Measurements from ENCODE around the gene CPN2. TPM values are rescaled to one million over a fixed set of nuclear protein-coding genes. Genes with fewer than 3 reads are reported as not detected.

The CPN2 gene
- total and polyA plus RNA-seq, 10 of the 15 experiments (the other 5 are each of a cell fraction or from before 2014, with no cell fraction given) = not detected

DNA sequence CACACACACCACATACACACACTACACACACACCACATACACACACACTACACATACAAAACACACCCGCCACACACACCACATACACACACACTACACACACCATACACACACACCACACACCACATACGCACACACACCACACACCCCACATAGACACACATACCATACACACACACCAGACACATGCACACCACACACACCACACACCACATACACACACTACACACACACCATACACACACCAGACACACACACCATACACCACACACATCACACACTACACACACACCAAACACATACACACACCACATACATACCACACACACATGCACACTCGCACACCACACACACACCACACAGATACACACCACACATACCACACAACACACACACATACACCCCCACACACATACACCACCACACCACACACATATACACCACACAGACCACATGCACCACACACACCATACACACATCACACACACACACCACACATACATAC is 26.3 kb downstream of the CPN2 start:
- FAIRE-seq = no peak
- in situ Hi-C loops (cut with MboI) = no loop called here
- Histone ChIP-seq H2AFZ (ENCODE audit: control insufficient read depth, low read depth, low read length) (no peak overlapping the region), H3K4me3 (no peak overlapping the region), H3K9ac (ENCODE audit: control insufficient read depth, insufficient read depth, low read length) (no peak overlapping the region), H4K20me1 (ENCODE audit: control insufficient read depth, insufficient read depth) (no peaks in the 10 kb centered on the region), H3K27me3 (replicated peaks in 1 of 2; ENCODE audit: control insufficient read depth in 2 of 2, insufficient read depth in 2 of 2, low read length in 1 of 2) (no peaks in the 10 kb centered on the region), H3K36me3 (ENCODE audit: control insufficient read depth in 2 of 2, insufficient read depth in 2 of 2, low read length in 1 of 2) (no peaks in the 10 kb centered on the region), H3K27ac (ENCODE audit: control insufficient read depth, insufficient read depth) (no peak overlapping the region), H3K79me2 (ENCODE audit: control insufficient read depth, insufficient read depth, low read length) (no peaks in the 10 kb centered on the region), H3K4me2 (ENCODE audit: control insufficient read depth, insufficient read depth) (no peak overlapping the region), H3K9me3 (replicated peaks; ENCODE audit: control insufficient read depth, insufficient read depth, low read length) (peaks cover 3% of the 10 kb centered on the region; the same call in 2 of the 3 replicates), H3K4me1 (ENCODE audit: control insufficient read depth, insufficient read depth, low read length) (peaks cover 3% of the 10 kb centered on the region; the same call in 1 of the 2 replicates)
- ATAC-seq = no peak
- intact Hi-C loops (cut with micrococcal nuclease; ENCODE audit: unreplicated experiment) = no loop called here
- SMC1A ChIA-PET (ENCODE audit: uncharacterized antibody, unreplicated experiment) = no interaction called here
- no TSS peak for BruUV-seq (replicated peaks)
- peak; percentile 49 for TF ChIP-seq NR2C2 (IDR thresholded peaks at IDR 0.05; ENCODE audit: borderline replicate concordance, control insufficient read depth, insufficient read length, low read depth)
- no peak for TF ChIP-seq MYC (IDR thresholded peaks at IDR 0.05; ENCODE audit: insufficient read depth, insufficient read length, insufficient replicate concordance, low read length, severe bottlenecking)
- no peak for TF ChIP-seq ESRRA (IDR thresholded peaks at IDR 0.05; ENCODE audit: low read length)
- TF ChIP-seq RUNX3 (IDR thresholded peaks at IDR 0.05; ENCODE audit: low read length) = peak; percentile 5
- DNase-seq (ENCODE audit: low read depth, low spot score) = no peak
- POLR2A ChIA-PET = no interaction called here
- RAD21 ChIA-PET (ENCODE audit: unreplicated experiment) = interaction anchor here (1.0 kb wide), 1 partner anchor 9 kb away, joined by 4 read pairs; no protein-coding TSS in a partner anchor
- WGBS (ENCODE audit: insufficient coverage, insufficient replicate concordance, low lambda C conversion rate, missing lambda C conversion rate) = 83% methylated on average over 3 of the region's 3 CpGs
- CTCF ChIA-PET = interaction anchor here (1.1 kb wide), 1 partner anchor 9 kb away, joined by 4 read pairs; no protein-coding TSS in a partner anchor

GRCh38 chr3:194323785-194324735 is 27.1 kb downstream of the CPN2 start:
- peaks cover 6% of the 10 kb centered on the region; the same call in 2 of the 3 replicates for H3K9me3 ChIP-seq (replicated peaks; ENCODE audit: control insufficient read depth, insufficient read depth, low read length)
- RAD21 ChIA-PET (ENCODE audit: unreplicated experiment) = interaction anchor here (1.0 kb wide), 1 partner anchor 9 kb away, joined by 4 read pairs; no protein-coding TSS in a partner anchor
- SMC1A ChIA-PET (ENCODE audit: uncharacterized antibody, unreplicated experiment) = no interaction called here
- 24% methylated on average over 39 of the region's 39 CpGs for WGBS (ENCODE audit: insufficient coverage, insufficient replicate concordance, low lambda C conversion rate, missing lambda C conversion rate)
- FAIRE-seq (no peak), ATAC-seq (peak; percentile 89), DNase-seq (ENCODE audit: low read depth, low spot score) (no peak)
- no TSS peak for BruUV-seq (replicated peaks)
- no peak overlapping the region for H3K9ac ChIP-seq (ENCODE audit: control insufficient read depth, insufficient read depth, low read length)
- CTCF ChIA-PET = interaction anchor here (1.3 kb wide), 1 partner anchor 8 kb away, joined by 6 read pairs; no protein-coding TSS in a partner anchor
- peak overlapping the region; percentile 56 for H2AFZ ChIP-seq (ENCODE audit: control insufficient read depth, low read depth, low read length)
- H3K79me2 ChIP-seq (ENCODE audit: control insufficient read depth, insufficient read depth, low read length) = no peaks in the 10 kb centered on the region
- in situ Hi-C loops (cut with MboI) = no loop called here
- no peaks in the 10 kb centered on the region for H3K36me3 ChIP-seq (ENCODE audit: control insufficient read depth in 2 of 2, insufficient read depth in 2 of 2, low read length in 1 of 2)
- POLR2A ChIA-PET = no interaction called here
- H3K27me3 ChIP-seq (replicated peaks in 1 of 2; ENCODE audit: control insufficient read depth in 2 of 2, insufficient read depth in 2 of 2, low read length in 1 of 2) = no peaks in the 10 kb centered on the region
- H4K20me1 ChIP-seq (ENCODE audit: control insufficient read depth, insufficient read depth) = no peaks in the 10 kb centered on the region
- intact Hi-C loops (cut with micrococcal nuclease; ENCODE audit: unreplicated experiment) = no loop called here
- H3K4me2 ChIP-seq (ENCODE audit: control insufficient read depth, insufficient read depth) = 0 out of 2 replicates have a peak overlapping the region, but pooled peaks have one; percentile 36
- no peak overlapping the region for H3K27ac ChIP-seq (ENCODE audit: control insufficient read depth, insufficient read depth)
- H3K4me1 ChIP-seq (ENCODE audit: control insufficient read depth, insufficient read depth, low read length) = peaks cover 3% of the 10 kb centered on the region; the same call in 1 of the 2 replicates
- 0 out of 2 replicates have a peak overlapping the region, but pooled peaks have one; percentile 46 for H3K4me3 ChIP-seq
- TF ChIP-seq PBX3 (IDR thresholded peaks at IDR 0.05; ENCODE audit: insufficient replicate concordance, low read depth, low read length) (peak; percentile 83), ASH2L (IDR thresholded peaks at IDR 0.05; ENCODE audit: borderline replicate concordance, low read depth) (no peak), ELK1 (IDR thresholded peaks at IDR 0.05; ENCODE audit: low read depth, low read length) (peak; percentile 93), EGR1 (IDR thresholded peaks at IDR 0.05; ENCODE audit: borderline replicate concordance in 1 of 2, low read depth in 2 of 2, low read length in 2 of 2) (peak in 1 of 2 experiments; percentile 37; a peak in 1 of 3 replicates), RUNX3 (IDR thresholded peaks at IDR 0.05; ENCODE audit: low read length) (peak; percentile 56), TCF12 (IDR thresholded peaks at IDR 0.05; ENCODE audit: low read depth, low read length) (no peak), NFXL1 (IDR thresholded peaks at IDR 0.05; ENCODE audit: borderline replicate concordance) (no peak), CREM (IDR thresholded peaks at IDR 0.05; ENCODE audit: low read depth) (no peak), SPI1 (IDR thresholded peaks at IDR 0.05; ENCODE audit: borderline replicate concordance, insufficient read depth, low read depth, low read length) (no peak)
